Measurements from ENCODE around the gene RAD51AP2. TPM values are rescaled to one million over a fixed set of nuclear protein-coding genes. Genes with fewer than 3 reads are reported as not detected.
"Not testable (repeated sequence)": the region's sequence is repeated elsewhere in the genome, so short reads cannot be mapped to it uniquely, and the experiment has no call there.

Gene RAD51AP2
- polyA plus RNA-seq, 3 donors = not detected

- no peak for TF ChIP-seq CTCF (IDR thresholded peaks at IDR 0.05)
- Histone ChIP-seq H3K9ac (ENCODE audit: insufficient read depth, low read length, poor library complexity, severe bottlenecking) (no peak overlapping the region), H3K4me2 (replicated peaks; ENCODE audit: extremely low read depth, low read length, poor library complexity, severe bottlenecking) (no peak overlapping the region), H2AFZ (ENCODE audit: insufficient read depth, low read depth, low read length, poor library complexity, severe bottlenecking) (no peak overlapping the region), H3K79me2 (ENCODE audit: insufficient read depth, low read length) (no peaks in the 10 kb centered on the region), H3K36me3 (replicated peaks in 1 of 2; ENCODE audit: control insufficient read depth in 1 of 2, insufficient read depth in 2 of 2, low read length in 2 of 2) (no peaks in the 10 kb centered on the region), H3K27ac (ENCODE audit: low read depth in 1 of 2, low read length in 2 of 2) (no peak overlapping the region), H3K27me3 (ENCODE audit: control insufficient read depth in 2 of 2, insufficient read depth in 2 of 2, low read length in 2 of 2) (no peaks in the 10 kb centered on the region), H4K20me1 (ENCODE audit: insufficient read depth, low read length) (no peaks in the 10 kb centered on the region), H3K4me1 (ENCODE audit: control insufficient read depth in 1 of 2, insufficient read depth in 2 of 2, low read length in 2 of 2) (no peaks in the 10 kb centered on the region), H3K9me3 (replicated peaks in 1 of 2; ENCODE audit: control insufficient read depth in 1 of 2, insufficient read depth in 1 of 2, low read length in 2 of 2) (no peaks in the 10 kb centered on the region), H3K4me3 (replicated peaks in 1 of 3; ENCODE audit: low read depth in 2 of 3, low read length in 3 of 3) (no peak overlapping the region)
- Mint-ChIP-seq H3K4me1 (no peaks in the 10 kb centered on the region), H3K36me3 (no peaks in the 10 kb centered on the region), H3K9me3 (no peaks in the 10 kb centered on the region), H3K27me3 (ENCODE audit: low read depth in 3 of 3) (no peaks in the 10 kb centered on the region), H3K4me3 (no peak overlapping the region), H3K27ac (no peak overlapping the region)
- no CpG with 5 or more reads among the region's 1 CpG for WGBS (ENCODE audit: insufficient coverage)
- intact Hi-C loops (cut with micrococcal nuclease) = no loop called here
- DNase-seq = no peak
Observed at GRCh38 chr2:17497718-17498117, 20.5 kb downstream of the RAD51AP2 start.

GRCh38 chr2:17495590-17495989 is 22.6 kb downstream of the RAD51AP2 start:
- WGBS (ENCODE audit: insufficient coverage) = no CpG with 5 or more reads among the region's 1 CpG
- H3K27ac Mint-ChIP-seq = no peak overlapping the region

GRCh38 chr2:17490165-17490564 is 28.1 kb downstream of the RAD51AP2 start:
- not testable (repeated sequence) for H3K4me1 Mint-ChIP-seq

More at GRCh38 chr2:17495590-17495989, 22.6 kb downstream of the RAD51AP2 start:
- no peaks in the 10 kb centered on the region for H3K79me2 ChIP-seq (ENCODE audit: insufficient read depth, low read length)
- no peaks in the 10 kb centered on the region for H3K4me1 ChIP-seq (ENCODE audit: control insufficient read depth in 1 of 2, insufficient read depth in 2 of 2, low read length in 2 of 2)
- no peaks in the 10 kb centered on the region for H3K9me3 ChIP-seq (replicated peaks in 1 of 2; ENCODE audit: control insufficient read depth in 1 of 2, insufficient read depth in 1 of 2, low read length in 2 of 2)
- no peak overlapping the region for H3K27ac ChIP-seq (ENCODE audit: low read depth in 1 of 2, low read length in 2 of 2)
- H2AFZ ChIP-seq (ENCODE audit: insufficient read depth, low read depth, low read length, poor library complexity, severe bottlenecking) = no peak overlapping the region
- no peak for TF ChIP-seq CTCF (IDR thresholded peaks at IDR 0.05)
- intact Hi-C loops (cut with micrococcal nuclease) = no loop called here
- H3K4me2 ChIP-seq (replicated peaks; ENCODE audit: extremely low read depth, low read length, poor library complexity, severe bottlenecking) = no peak overlapping the region
- Mint-ChIP-seq H3K9me3 (peaks cover 0 to 4% (median 0%) of the 10 kb centered on the region in 7 donors), H3K27me3 (ENCODE audit: low read depth in 3 of 3) (peaks cover 0 to 1% (median 0%) of the 10 kb centered on the region in 3 donors), H3K4me1 (no peaks in the 10 kb centered on the region), H3K36me3 (no peaks in the 10 kb centered on the region), H3K4me3 (no peak overlapping the region)
- no peaks in the 10 kb centered on the region for H3K36me3 ChIP-seq (replicated peaks in 1 of 2; ENCODE audit: control insufficient read depth in 1 of 2, insufficient read depth in 2 of 2, low read length in 2 of 2)
- no peak overlapping the region for H3K9ac ChIP-seq (ENCODE audit: insufficient read depth, low read length, poor library complexity, severe bottlenecking)
- no peaks in the 10 kb centered on the region for H3K27me3 ChIP-seq (ENCODE audit: control insufficient read depth in 2 of 2, insufficient read depth in 2 of 2, low read length in 2 of 2)
- DNase-seq = no peak
- H4K20me1 ChIP-seq (ENCODE audit: insufficient read depth, low read length) = no peaks in the 10 kb centered on the region
- no peak overlapping the region for H3K4me3 ChIP-seq (replicated peaks in 1 of 3; ENCODE audit: low read depth in 2 of 3, low read length in 3 of 3)

More at GRCh38 chr2:17490165-17490564, 28.1 kb downstream of the RAD51AP2 start:
- H3K27me3 Mint-ChIP-seq (ENCODE audit: low read depth in 3 of 3); H3K9ac ChIP-seq (ENCODE audit: insufficient read depth, low read length, poor library complexity, severe bottlenecking); H2AFZ ChIP-seq (ENCODE audit: insufficient read depth, low read depth, low read length, poor library complexity, severe bottlenecking); H3K36me3 Mint-ChIP-seq; H3K27ac ChIP-seq (ENCODE audit: low read depth in 1 of 2, low read length in 2 of 2); H3K4me3 ChIP-seq (replicated peaks in 1 of 3; ENCODE audit: low read depth in 2 of 3, low read length in 3 of 3); DNase-seq; H3K79me2 ChIP-seq (ENCODE audit: insufficient read depth, low read length); H3K4me1 ChIP-seq (ENCODE audit: control insufficient read depth in 1 of 2, insufficient read depth in 2 of 2, low read length in 2 of 2); H3K9me3 Mint-ChIP-seq; intact Hi-C loops (cut with micrococcal nuclease); H3K27me3 ChIP-seq (ENCODE audit: control insufficient read depth in 2 of 2, insufficient read depth in 2 of 2, low read length in 2 of 2); H3K27ac Mint-ChIP-seq; H3K36me3 ChIP-seq (replicated peaks in 1 of 2; ENCODE audit: control insufficient read depth in 1 of 2, insufficient read depth in 2 of 2, low read length in 2 of 2); H4K20me1 ChIP-seq (ENCODE audit: insufficient read depth, low read length); H3K9me3 ChIP-seq (replicated peaks in 1 of 2; ENCODE audit: control insufficient read depth in 1 of 2, insufficient read depth in 1 of 2, low read length in 2 of 2); H3K4me3 Mint-ChIP-seq; H3K4me2 ChIP-seq (replicated peaks; ENCODE audit: extremely low read depth, low read length, poor library complexity, severe bottlenecking): not testable (repeated sequence)

All from CD14-positive monocyte (primary cell).